Mesenteric fat pad (tissue), 1 donor: ENCODE data around the gene OBI1. TPM values are rescaled to one million over a fixed set of nuclear protein-coding genes. Genes with fewer than 3 reads are reported as not detected.

Experiments used
- DNase-seq: peaks from one replicate; pipeline ENCODE4 v3.0.0-alpha.2; 2020; ENCODE audit warnings: low spot score
- total RNA-seq: library from RNA; stranded (reverse); fragmentation: NEBNext Ultra II Directional; extraction: Animal tissue kit (Norgen Biotek cat#: 25700); gene quantifications from one replicate; pipeline ENCODE4 v1.2.1, GENCODE V29; 2021
- donor health status: DM: yes; HTN: yes; CAD: no.

The OBI1 gene
- total RNA-seq, 1 donor from 2014 or later, result 8.2 TPM

DNA sequence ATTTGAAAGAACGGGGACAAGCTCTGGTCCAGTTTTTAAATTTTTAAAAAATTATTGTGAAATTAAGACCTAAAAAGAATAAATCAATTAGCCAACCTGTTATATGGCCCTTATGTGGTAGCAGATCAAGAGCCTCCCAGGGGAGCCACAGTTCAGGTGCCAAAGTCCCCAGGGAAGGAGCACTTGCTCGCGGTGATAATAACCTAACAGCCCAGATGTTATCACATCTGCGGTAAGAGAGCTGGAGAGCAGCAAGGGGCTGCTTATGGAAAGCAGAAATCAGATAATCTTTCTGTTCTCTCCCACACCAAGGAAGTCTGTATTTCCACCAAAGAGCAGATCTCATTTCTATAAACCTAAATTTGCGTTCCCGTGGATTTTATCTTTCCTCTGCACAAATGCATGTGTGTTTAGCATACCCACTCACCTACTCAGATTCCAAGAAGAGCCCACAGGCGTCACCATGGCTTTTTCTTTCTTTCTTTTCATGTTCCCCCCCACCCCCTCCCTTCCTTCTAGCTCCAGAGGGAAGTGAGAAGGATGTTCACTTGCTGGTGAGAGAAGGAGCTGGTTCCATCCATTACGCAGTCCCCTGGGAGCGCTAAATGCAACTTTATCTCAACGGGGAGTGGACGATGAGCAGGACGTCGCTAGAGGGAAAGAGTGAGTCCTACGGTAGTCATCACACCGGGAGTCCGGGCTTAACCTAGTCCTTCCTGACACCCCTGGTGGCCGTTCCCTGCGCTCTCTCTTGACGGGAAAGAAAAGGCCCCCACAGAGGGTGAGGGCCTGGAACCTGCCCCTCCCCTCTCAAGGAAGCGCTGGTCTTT, 54.0 kb downstream of the OBI1 start:
- no peak for DNase-seq

DNA sequence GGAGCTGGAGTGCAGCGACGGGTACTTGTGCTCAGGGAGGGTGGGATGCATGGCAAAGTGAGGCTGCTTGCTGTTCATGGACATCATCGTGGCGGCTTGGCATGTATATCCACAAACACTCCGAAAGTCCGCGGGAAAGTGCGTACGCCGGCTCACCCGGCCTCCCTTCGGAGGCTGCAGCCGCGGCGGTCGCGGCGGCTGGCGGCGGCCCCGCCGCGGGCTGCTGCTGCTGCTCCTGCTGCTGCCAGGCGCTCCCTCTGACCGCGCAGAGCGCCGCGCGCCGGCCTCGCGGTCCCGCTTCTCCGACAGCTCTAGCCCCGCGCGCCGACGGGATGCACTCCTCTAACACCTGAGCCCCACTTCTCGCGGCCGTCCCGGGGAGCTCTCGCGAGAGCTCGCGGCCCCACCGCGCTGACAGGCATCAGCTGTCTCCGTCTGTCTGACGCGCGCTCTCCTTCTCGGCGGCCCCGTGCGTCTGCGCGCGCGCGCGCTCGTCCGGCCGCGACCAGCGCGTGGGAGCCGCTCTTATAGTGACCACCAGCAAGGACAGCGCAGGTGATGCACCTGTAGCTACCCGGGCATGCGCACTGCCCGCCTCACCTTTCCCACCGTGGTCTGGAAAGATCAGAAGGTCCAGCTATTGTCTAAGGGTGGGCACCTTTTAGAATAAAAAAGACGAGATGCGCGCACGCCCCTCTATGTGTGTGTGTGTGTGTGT, 55.6 kb downstream of the OBI1 start, which contains the start of gene POU4F1:
Gene POU4F1 (minus strand): TSS at position 313 of the 718 bp plus-strand sequence. CDS start 226 bp downstream, at position 87.
- no peak for DNase-seq

DNA sequence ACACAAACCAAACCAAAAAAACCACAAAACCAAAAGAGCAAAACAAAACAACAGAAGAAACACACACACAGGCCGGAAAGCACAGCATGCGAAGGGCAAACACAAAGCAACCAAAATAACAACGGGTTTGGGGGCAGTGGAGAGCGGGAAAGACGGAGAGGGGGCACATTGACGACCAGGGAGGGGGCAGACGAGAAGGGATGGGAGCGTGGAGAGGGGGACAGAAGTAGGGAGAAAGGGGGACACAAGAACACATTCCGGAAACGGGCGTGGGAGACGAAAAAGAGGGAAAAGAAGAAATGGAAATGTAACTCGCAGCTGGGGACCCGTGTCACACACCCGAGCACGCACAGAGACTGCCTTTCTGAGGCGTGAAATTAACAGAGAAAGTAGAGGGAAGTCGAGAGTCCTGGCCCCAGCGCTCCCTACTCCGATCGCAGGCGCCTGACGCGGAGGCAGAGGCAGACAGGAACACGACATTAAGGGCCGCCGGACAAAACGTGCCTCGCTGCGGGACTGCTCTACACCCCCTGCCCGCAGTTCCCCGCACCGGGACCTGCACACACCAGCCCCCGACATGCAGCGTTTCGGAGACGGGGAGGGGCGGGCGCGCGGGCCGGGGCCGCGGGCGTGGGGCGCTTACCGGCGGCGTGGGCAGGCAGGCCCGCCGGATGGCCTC, 56.3 kb downstream of the OBI1 start:
- no peak for DNase-seq

GRCh38 chr13:78601874-78602560, 56.9 kb downstream of the OBI1 start:
- no peak for DNase-seq

DNA sequence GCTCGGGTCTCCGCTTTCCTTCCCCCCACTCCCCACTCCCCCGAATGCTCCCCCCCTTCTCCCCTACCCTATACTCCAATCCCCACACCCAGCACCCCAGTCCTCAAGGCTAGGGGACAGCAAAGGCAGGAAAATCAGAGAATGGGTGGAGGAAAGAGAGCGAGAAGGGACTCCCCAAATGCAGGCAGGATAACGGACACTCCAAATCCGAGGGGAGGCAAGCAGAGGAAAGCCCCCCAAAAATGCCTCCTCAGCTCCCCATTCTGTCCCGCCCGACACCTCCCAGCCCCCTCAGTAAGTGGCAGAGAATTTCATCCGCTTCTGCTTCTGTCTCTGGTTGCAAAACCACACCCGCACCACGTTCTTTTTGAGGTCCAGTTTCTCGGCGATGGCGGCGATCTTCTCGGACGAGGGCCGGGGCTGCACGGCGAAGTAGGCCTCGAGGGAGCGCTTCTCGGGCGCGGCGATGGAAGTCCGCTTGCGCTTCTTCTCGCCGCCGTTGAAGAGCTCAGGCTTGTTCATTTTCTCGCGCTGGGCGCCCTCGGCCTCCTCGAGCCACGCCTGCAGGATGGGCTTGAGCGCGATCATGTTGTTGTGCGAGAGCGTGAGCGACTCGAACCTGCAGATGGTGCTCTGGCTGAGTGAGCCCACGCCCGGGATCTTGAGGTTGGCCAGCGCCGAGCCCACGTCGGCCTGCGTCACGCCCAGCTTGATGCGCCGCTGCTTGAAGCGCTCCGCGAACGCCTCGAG, 57.7 kb downstream of the OBI1 start:
- DNase-seq, result no peak

- DNase-seq, result no peak
Measured at GRCh38 chr13:78600280-78600883, 58.6 kb downstream of the OBI1 start.

- no peak for DNase-seq
Measured at GRCh38 chr13:78599645-78600279, 59.2 kb downstream of the OBI1 start.

DNA sequence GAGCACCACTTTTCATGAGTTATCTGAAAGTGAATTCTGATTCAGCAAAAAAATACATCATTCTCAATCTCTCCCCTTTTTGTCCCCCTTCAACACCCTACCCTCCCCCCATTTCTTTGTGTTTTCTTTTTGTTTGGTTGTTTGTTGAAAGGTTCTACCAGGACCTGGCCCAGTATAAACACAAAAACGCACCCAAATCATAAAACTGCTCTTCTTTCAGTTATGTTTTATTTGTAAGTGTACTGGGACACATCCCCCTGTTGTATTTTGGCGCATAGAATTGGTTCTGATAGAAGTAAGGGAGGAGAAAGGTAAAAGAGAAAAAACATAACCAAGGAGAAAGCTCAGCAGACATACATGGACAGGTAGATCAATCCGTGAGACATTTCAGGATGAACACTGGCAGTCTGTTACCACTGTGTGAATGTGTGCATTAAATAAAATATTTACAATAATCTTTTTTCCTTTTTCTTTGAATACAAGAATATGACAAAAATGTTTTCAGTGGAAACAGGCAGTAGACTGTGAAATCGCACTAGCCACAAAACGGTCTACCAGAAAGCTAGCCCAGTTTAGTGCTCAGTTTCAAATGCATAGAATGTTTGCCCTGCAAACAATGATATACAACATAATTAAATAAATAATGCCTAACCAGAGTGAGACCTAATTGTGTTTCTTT, 59.9 kb downstream of the OBI1 start:
- no peak for DNase-seq

DNA sequence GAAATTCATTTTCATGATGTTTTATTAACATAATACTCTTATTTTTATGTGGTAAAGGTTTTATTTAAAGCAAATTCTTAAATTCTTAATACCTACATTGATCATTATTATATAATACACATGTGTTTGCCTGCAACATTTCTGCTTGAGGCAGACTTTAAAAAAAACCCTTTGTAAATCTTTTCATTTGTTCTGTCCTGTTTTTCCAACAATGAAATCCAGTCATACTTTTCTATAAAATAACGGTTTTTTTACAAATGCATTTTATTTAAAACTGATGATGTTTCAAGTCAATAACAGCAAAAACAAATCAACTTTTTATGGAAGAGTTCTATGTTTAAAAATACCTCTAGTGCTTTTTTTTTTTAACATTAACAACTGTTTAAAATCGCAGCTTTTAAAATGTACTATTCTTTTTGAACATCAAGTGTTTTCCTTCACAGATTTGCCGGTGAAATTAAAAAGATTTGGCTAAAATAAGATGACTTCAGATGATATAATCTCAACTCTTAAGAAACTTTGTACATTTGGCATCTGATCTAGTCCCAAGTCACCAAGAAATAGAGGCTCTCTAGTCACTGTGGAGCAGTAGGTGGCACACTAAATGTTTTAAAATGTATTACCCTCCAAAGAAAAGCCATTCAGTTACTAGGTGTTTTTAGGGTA, 60.7 kb downstream of the OBI1 start:
- no peak for DNase-seq

- DNase-seq, result no peak
Measured at GRCh38 chr13:78597602-78597932, 61.4 kb downstream of the OBI1 start.

DNA sequence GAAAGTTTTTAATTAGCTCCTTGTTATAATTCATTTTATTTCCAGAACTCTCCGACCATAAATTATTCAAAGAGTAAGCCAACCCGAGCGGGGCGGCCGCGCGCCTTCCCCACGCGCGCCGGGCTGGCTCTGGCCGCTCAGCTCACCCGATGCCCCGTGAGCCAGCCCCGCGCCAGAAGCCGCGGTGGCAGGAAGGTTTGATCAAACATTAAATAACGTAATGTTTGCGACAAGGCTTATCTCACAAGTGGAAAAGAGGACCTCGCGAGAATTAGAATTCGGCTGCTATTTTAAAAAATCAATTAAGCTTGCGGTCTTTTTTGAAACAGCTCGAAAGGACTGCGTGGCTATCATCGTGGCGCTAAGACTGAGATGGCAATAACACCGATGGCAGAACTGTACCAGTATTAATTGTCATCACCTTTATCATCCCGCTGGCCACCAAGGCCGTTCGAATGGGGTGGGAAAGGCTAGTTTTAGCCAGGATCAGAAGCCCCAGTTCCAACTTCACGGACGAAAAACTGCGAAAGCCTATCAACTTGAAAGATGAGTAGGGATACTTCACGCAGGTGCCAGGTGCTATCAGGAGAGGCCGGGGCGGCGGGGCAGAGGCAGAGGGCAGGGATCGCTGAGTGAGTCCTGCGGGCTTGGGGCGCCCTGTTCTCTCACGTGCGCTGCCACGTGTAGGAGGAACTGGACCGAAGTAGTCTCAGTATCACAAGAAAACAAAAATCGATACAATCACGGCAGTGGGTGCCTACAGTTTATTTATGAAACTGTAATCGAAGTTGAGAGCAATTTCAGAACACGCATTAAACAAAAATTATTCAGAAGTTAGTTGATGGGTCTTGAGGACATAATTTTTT, 62.0 kb downstream of the OBI1 start:
- no peak for DNase-seq

DNA sequence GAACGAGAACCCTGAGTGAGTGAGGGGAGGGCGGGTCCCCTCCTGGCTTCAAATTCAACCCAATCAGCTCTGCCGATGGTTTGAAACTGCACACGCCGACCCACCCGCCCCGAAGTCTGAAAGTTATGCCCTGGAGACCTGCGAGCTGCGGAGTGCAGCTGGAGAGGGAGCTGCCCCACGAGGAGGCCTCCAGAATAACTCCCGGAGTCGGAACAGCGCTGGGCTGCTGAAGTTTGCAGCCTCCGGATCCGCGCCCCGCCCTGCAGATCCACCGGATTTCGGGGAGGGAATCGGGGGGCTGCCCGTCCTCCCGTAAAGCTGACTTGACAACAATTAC, 62.6 kb downstream of the OBI1 start:
- DNase-seq, result no peak

DNA sequence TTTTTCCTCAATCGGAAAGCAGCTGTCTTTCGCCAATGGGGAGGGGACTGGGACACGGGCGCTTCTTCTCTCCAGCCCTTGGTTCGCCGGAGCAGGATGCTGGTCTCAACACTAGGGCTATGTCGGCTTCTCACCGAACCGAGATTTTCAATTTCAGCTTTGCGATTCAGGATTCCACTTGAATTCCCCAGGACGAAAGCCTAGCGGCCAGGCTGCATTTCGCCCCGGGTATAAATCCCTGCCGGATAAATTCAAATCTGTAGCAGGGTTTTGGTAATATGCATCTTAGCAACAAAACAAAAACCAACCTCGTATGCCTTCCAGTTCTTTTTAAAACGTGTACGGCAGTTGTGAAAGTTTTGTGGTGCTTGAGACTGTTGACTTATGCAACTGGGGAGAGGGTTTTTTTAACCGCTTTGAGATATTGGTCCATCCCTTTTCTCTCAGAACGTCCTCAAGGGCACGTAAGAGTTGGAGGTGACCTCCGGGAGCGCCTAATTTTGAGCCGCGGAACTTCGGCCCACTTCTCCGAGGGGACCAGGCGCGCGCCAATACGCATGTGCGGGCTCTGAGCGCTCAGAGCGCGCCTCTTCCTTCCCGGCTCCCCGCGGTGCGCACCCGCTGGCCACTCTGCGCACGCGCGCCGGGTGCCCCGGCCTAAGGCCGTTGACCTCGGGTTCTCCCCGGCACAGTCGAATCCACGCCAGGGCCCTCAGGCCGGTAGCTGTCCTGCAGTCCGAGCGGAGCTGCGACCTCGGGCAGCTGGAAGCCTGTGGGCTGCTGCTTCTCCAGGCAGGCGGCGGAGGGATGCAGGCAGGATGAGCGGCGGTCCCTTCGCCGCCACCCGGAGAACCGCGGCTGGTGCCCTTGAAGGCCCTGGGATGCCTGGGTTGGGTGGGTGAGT, 63.2 kb downstream of the OBI1 start:
- DNase-seq, result no peak

DNA sequence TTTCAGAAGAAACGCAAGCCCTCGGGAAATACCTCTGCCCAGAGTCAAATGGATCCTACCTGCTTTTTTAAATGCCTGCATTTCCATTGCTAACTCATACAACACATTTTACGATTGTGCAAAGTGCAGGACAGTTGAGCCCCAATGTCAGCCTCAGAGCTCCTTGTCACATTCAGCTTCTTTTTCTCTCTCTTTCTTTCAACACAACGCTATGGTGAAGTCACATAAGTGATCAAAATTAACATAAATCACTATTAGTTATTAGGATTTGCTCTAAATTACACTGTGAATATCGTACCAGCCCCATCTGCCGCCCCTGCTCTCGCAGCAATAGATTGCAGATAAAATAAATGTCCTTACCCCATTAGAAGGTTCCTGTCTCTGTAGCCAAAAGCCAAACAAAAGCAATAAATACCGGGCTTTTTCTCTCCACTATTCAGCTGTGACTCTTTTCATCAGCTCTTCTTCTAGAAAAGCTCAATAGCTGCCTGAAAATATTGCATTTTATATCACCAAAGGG, 64.4 kb downstream of the OBI1 start:
- DNase-seq, result no peak

GRCh38 chr13:78593652-78594455, 65.1 kb downstream of the OBI1 start:
- no peak for DNase-seq

- no peak for DNase-seq
Measured at GRCh38 chr13:78593129-78593528, 65.8 kb downstream of the OBI1 start.
